ENCODE measurements around the gene SIRPA.

Gene SIRPA

DNA sequence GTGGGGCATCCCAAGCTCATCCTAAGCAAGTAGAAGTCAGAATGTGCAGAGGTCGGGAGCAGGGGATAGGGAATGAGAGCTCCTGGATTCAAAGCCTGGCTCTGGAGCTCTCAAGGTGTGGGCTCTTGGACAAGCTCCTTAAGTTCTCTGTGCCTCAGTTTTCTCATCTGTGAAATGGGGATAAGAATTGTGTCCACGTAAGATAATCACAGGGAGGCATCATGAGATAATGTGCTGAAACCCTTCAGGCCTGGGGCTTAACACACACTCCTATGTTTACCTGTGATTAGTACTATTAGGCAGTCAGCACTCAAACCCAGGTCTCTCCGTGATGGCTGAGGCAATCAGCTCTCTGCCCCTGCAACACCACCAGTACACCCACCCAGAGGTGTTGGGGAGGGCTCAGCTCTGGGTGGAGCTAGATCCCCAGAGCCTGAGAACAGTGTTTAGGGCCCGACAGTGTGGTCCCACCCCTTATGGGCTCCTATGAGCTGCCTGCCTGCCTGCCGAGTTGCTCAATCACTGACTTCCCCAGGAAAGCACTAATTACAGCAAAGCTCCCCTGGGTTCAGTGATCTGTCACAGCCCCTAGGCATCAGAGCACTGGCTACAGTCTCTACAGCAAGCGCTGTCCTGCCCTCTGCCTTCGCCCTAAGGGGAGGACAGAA lies 6.3 kb upstream of the SIRPA start:
- DNase-seq: no peak

DNA sequence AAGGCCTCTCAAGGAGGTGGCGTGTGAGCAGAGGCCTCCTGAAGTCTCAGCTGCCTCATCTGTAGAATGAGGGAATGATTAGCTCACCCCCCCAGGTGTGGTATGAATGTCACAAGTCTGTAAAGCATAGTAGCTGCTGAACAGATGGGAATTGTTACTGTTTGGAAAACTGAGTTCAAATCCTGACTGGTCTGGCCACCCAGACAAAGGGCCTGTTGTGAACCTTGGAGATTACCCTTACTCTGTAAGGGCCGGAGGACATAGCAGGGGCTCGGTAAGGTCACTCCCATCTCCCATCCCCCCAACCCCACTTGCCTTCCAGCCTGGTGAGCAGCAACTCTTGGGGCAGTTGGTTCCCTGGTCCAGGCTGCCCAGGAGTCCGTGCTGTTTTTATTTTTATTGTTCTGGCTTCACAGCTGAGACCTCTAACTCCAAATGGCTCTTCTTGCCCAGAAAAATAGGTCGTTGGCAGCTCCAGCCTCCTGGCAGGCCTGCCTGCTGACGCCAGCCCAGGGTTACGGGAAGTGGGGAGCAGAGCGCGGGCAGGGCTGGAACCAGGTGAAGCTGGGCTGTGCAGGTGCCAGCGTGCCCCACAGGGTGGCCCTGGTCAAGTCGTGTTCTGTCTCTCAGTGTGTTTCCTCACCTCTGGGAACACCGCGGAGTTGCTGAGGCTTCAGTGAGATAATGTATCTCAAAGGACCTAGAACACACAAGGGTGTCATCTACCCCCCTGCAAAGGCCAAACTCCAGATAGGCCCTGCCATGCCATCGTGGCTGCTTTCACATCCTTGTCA lies 4.5 kb upstream of the SIRPA start:
- DNase-seq: no peak

DNA sequence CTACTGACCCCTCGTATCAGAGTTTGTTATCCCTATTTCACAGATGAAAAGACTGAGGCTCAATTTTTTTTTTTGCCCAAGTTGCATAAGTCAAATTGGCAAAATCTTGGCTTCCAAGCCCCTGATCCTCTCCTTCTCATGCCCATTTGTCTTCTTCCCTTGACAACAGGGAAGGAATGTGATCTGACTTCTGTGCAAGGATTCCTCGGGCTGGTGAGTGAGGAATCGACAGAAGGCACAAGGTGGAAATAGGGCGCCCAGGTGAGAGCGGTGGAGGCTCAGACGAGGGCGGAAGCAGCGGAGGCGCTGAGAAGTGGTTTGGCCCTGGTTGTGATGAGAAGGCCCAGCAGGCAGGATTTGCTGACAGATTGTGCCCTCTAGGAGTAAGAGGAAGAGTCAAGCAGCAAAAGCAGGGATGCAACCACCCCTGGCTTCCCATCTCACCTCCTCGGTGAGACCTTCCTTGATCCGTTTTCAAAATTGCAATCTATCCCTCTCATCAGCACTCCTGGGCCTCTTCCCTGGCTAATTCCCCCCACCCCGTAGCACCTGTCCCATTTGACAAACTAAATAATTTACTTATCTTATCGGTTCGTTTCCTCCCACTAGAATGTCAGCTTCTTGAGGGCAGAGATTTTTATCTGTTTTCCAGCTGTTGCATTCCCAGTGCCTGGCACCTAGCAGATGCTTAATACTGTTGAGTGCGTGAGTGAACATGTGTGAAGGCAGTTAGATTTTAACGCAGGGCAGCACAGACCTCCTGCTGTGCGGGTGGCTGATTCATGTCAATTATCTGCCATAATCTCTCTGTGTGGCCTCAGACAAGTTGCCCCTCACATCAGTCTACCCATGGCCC lies 3.7 kb upstream of the SIRPA start:
- DNase-seq: no peak

DNA sequence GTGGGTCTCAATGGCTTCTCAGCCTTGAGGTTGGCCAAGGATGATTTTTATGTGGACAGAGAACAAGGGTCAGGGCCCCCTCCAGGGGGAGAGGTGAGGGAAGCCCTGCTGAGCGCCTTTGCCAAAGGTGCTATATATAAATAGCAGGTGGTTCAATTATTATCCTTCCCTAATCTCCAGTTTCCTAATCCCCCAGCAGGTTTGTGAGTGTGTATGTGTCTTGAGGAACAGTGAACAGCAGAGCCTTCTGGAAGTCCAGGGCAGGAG lies 3.2 kb upstream of the SIRPA start:
- DNase-seq: no peak

DNA sequence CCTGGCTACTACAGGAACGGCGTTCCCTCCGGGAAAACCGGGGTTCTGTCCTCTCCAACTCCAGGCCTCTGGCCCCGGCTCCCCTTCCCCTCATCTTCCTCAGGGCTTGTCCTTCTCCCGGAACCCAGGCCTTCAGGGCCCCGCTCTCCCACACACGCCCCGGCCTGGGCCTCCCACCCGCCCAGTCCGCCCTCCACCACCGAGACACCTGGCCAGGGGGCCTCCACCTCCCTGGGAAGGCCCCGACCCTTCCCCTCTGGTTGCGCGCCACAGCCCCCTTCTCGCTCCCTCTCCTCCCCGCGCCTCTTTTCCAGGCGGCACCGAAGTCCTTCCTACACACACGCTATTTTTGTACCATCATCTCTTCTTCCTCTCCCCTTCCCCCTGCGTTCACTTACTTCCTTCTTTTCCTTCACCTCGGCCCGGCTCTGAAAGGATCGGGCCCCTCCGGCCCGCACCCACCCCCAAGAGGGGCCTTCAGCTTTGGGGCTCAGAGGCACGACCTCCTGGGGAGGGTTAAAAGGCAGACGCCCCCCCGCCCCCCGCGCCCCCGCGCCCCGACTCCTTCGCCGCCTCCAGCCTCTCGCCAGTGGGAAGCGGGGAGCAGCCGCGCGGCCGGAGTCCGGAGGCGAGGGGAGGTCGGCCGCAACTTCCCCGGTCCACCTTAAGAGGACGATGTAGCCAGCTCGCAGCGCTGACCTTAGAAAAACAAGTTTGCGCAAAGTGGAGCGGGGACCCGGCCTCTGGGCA lies 1.3 kb upstream of the SIRPA start:
- DNase-seq: no peak

DNA sequence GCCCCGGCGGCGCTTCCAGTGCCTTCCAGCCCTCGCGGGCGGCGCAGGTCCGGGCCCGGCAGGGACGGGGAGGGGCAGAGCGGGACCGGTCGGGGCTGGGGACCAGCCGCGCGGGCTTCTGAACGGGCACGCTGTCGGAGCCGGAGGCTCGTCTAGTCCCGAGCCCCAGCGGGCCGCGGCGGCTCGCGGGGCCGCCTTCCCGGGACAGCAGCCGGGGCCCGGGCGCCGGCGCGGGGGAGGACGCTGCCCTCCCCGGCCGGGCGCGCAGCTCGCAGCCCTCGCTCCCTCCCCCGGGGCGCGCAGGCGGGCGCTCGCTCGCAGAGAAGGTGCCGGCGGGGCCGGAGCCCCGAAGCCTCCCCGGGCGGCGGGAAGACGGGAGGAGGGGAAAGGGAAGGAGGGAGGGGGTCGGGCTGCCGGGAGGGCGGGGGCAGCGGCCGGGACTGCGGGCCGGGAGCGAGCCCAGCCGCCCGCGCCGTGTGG lies 696 bp upstream of the SIRPA start:
- DNase-seq: no peak

DNA sequence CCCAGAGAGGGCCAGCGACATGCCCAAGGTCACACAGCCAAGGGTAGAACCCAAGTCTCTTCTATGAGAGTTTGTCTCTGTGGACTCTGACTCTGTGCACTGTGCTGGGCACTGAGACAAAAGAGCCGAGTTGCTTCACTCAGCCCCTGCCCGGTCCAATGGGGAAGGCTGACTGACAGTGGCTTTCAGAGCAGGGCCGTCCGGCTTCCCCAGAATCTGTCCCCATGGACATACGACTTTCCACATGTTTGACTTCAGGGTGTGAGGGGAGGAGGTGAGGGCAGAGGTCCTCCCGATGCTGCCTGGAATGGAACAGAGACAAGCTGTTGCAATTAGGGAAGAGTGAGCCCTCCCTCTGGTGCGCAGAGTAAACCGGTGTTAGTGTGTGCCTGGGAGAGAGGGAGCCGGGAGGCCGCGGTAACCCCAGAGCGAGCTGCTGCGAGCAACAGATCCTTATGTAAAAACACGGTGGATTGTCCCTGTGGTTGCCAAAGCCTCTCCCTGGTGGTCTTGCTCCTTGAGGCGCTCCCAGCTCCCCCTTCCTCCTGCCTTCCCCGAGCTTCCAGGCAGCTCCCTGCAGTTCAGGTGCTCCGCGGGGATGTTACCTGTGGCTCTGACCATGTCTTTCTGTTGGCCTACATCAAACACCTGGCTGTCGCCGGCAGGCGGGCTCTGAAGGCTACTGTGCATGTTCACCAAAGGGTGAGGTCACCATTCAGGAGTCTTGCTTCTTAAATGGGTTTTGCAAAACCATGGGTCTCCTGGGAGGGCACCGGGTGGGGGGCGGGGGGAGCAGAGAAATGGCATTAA lies 672 bp downstream of the SIRPA start:
- DNase-seq: no peak

DNA sequence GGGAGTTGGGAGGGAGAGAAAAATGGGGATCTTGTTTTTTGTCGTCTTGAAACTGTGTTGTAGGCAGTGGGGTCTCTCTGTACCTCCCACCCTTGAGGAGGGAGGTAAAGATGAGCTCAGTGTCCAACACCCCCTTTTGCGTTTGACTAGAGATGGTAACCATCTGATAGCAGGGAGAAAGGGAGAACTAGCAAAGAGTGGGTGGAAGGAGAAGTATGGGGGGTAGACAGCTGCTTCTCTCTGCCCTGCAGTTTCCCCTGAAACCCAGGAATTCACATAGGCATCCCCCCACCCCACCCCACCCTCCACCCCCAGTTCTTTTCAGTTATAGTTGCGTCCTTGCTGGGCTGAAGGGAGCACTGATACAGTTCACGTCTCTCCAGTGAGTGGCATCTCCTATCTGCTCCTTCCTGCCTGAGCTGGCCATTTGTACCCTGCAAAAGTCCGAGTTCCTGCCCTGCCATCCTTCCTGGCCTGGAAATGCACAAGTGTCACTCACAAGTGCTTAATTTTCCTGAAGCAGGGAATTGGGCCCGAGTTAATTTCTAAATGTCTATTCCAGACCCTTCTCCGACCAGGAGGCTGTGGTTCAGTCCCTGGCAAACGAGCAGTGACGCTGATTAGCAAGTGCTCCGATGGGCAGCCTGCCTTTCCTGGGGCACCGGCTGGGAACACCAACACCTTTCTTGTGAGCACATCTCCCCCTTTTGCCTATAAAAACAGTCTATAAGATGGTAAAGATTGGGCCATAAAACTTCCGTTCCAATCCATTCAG lies 1.5 kb downstream of the SIRPA start:
- DNase-seq: no peak

DNA sequence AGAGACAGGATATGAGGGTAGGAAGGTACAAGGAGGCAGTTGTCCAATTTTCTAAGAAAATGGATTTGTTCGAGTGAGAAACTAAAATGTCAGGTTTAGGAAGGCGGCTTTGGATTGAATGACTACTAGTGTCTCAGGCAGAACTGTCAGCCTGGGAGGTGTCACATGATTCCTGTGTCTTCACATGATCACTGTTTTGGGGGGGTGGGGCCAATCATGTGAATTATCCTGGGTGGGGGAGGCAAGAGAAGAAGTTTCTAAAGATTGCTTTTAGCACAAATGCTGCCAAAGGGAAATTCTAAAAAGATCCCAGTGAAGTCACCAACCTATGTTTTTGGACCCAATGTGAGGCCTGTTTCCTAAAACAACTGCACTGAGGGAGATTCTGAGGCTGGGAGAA lies 2.3 kb downstream of the SIRPA start:
- no peak for DNase-seq

DNA sequence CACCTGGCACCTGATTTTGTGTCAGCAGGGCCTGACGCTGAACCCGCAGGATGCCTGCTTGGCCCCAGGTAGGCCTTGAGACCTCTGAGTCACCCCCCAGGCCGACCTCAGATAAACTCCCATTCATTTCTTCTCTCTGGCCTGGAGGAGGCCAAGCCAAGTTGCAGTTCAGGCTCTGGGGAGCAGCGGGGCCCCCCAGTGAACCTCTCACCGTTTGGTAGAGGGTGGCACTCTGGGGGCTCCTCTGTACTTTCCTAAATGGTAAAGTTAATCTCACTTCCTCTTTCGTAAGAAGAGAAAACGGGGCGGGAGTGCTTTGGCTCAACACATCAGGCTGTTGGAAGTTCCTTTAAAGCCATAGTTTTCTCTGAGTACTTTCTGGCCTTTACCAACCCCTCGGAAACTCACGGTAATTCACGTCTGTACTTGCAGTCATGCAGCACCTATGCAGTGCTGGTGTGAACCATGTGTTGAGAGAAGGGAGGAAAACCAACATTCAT lies 2.8 kb downstream of the SIRPA start:
- no peak for DNase-seq

DNA sequence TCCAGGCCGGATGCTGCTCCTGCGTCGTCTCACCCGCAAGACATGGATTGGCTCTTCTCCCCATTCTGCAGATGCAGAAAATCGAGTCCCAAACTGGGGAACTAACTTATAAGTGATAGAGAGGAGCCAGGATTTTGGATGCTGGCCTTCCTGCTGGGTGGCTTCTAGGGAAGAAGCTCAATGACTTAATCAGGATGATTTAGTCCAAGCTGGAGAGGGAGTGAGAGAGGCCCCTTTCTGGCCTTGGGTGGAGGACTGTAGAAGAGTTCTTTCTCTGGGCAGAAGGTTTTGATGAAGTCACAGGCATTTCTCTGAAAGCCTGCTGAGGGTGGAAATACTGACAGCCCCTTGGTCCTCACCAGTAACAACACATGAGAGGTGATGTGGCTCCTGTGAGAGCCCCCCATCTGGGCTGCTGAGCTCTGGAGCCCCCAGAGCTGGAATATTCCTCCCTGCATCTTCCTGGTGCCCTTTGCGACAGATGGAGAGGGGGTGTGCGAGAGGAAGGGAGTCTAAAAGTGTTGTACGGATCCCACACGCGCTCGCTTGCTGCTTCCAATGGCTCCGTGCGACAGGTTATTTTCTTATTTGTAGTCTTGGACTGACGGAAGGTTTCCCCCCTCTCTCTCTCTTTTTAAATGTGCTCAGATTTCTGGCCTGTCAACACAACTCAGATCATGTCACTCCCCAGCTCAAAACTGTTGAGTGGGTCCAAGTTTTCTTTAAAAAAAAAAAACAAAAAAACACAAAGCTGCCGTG lies 3.5 kb downstream of the SIRPA start:
- no peak for DNase-seq

DNA sequence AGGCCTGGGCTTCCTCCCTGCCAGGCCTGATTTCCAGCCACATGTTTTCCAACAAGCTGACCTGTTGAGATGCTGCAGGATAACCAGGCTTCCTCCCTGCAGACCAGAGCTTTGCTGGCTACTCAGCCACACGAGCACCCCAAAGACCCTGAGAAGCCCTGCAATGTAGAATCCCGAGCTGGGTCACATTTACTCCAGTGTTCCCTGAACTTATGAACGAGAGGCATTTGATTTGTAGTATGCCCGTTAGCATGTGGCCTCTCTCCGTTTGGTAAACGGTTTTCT lies 4.0 kb downstream of the SIRPA start:
- DNase-seq: no peak

DNA sequence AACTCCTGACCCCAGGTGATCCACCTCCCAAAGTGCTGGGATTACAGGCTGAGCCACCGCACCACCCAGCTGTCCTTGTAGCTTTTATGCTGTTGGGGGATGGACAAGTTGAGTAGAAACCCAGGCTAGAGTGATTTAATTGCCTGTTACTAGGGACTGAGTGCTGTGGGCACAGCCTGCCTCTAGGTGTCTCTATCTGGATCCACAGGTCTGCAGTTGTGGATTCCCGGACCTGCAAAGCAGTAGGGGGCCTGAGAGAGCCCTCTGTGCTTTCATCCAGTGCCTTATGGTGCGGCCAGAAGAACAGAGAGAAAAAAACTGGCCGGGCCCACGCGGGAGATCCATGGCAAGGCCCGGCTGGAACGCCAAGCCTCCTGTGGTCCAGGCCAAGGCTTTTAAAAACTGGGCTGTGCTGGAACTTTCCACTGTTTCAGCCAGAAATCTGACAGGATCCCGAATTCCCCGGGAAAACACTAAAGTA lies 5.2 kb downstream of the SIRPA start:
- DNase-seq: no peak

DNA sequence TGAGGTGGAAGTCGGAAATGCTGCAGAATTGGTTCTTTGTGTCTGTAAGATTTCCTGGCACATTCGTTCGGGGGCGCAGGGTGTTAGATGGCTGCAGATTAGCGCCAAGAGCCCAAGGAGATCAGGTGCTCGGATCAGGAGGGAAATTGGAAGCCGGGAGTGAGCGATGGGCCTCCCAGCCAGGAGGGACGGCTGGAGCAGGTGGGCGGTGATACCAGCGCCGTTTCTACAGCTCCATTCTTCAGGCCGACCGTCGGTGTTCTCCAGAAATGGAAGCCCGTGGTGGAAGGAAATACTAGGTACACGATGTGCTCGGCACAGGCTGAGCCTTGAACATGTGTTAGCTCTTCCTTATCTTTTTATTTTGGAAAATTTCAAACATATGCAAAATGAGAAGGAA lies 6.5 kb downstream of the SIRPA start:
- DNase-seq: no peak

DNA sequence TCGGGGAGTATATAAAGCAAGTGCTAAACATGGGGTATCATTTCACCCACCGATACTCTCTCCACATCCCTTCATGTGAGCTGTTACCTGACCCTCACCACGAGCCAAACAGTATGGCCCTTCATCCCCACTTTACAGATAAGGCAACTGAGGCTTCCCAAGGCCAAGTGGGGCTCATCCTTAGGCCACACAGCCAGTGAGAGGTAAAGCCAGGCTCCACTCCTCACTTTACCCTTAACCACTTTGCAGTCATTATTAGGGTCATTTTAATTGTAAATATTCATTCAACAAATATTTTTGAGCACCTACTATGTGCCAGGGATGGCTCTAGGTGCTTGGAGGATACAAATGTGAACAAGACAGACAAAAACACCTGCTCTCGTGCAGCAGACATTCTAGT lies 7.0 kb downstream of the SIRPA start:
- no peak for DNase-seq

DNA sequence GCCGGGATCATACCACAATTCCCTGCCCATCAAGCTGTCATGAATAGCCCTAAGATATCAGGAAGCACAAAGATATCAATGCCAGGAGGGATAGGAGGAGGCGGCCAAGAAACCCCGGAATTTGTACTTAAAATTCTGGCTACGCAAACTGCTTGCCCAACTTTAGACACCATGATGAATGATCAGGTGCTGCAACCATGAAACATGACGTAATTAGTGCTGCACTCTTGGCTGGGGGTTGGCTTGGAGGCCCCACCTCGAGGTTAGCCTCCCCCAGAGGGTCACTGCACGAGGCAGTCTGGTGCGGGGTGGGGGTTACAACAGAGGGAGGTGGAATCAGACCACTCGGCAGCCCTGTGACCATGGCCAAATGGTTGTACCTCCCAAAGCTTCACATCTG lies 8.9 kb downstream of the SIRPA start:
- DNase-seq: no peak

DNA sequence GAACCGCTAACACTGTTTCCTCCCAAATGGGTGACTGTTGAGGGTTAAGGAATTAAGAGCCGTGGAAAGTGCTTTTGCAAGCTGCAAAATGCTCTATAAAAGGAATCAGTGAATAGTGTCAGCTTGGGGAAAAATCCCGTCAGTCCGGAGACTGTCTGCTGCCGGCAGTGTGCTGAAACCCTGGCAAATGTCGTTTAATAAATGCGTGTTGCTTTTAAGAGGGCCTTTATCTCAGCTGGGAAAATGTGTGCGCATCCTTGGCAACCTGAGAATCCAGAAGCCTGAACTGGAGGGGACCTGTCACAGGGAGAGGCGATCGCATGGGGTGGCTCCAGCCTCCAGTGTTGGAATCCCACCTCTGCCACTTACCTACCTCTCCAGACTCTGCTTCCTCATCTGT lies 9.8 kb downstream of the SIRPA start:
- no peak for DNase-seq

DNA sequence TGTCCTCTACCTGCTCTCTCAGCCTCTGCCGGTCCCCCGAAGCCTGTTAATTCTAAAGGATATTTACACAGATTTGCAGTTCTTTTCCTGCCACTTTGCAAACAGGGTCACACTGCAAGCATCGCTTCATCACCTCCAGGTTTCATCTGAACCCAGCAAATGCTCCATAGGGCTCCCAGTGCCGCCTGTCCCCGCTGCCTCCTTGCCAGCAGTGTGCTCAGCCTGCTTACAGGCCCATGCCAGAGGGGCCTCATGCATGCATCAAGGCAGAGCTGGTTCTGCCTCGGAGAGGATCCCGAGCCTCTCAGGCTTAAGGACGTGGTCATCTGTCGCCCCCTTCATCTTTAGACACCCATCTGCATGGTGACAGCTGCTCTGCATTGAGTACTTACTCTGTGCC lies 10.5 kb downstream of the SIRPA start:
- DNase-seq: no peak

DNA sequence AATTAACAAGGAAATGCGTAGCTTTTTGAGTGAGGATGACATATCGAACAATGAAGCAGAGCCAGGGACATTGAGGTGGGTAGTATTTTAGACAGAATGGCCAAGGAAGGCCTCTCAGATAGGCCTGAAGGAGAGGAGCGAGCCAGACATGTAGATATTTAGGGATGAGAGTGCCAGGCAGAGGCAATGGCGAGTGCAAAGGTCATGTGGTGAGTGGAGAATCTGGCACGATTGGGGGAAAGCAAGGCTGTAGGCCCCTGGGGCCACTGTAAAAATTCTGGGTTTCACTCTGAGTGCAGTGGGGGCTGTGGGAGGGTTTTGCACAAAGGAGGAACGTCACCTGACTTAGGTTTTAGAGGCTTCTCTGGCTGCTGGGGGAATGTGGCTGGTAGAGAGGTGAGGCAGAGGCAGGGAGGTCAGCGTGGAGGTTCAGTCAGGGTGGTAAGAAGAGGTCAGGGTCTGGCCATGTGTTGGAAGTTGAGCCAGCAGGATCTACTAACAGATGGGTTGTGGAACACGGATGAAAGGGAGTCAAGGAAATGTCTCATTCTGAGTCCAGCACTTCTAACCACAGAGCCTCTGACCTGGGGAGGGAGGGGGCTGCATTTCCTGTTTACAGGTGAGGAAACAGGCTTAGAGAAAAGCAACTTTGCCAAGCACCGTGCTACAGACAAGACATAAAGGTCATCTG lies 11.3 kb downstream of the SIRPA start:
- DNase-seq: no peak

DNA sequence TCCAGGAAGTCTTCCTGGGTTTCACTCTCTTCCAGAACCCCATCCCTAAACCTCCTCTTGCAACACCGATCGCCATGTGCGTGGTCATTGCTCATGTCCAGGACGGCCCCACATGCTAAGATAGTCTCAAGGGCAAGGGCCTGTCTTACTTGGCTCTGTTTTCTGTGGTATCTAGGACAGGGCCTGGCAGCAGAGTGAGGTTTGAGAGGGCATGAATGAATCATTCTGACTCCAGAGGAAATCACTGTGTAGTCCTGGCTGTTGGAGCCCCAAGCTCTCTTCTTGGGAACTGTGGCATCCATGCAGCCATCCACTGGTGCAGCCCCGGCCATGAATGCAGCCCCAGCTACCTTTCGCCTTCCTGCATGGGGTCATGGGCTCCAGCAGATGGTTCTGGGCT lies 12.4 kb downstream of the SIRPA start:
- no peak for DNase-seq

Data from stimulated activated CD4-positive, alpha-beta T cell treated with anti-CD3 and anti-CD28 coated beads, Interleukin-2, amount 100 ng/mL, for 48 hours (primary cell).